ENCODE data around the gene CAMTA2. TPM values are rescaled to one million over a fixed set of nuclear protein-coding genes. Genes with fewer than 3 reads are reported as not detected.
A peak's percentile ranks its signal among the peaks of the same experiment; 100 is the strongest.

The CAMTA2 gene
- total RNA-seq, 1 donor from 2014 or later = 43.1 TPM

- no peak for TF ChIP-seq CTCF (IDR thresholded peaks at IDR 0.05; ENCODE audit: insufficient read depth, low read depth, low read length)
- H3K79me2 ChIP-seq (ENCODE audit: insufficient read depth, low read length) = peaks cover 37% of the 10 kb centered on the region
- H3K9ac ChIP-seq (ENCODE audit: low read length) = no peak overlapping the region
- peak overlapping the region; percentile 64 for H3K4me3 Mint-ChIP-seq (ENCODE audit: unreplicated experiment)
- H3K4me2 ChIP-seq (ENCODE audit: low read length) = no peak overlapping the region
- H3K36me3 Mint-ChIP-seq (ENCODE audit: low read depth, unreplicated experiment) = peaks cover 20% of the 10 kb centered on the region
- H3K27ac ChIP-seq (ENCODE audit: low read depth, low read length) = no peak overlapping the region
- peaks cover 5% of the 10 kb centered on the region for H3K9me3 Mint-ChIP-seq (ENCODE audit: unreplicated experiment)
- DNase-seq (ENCODE audit: low read depth) = no peak
- H3K27ac Mint-ChIP-seq (ENCODE audit: unreplicated experiment) = peak overlapping the region; percentile 55
- H3K4me1 ChIP-seq (ENCODE audit: insufficient read depth, low read length) = peaks cover 33% of the 10 kb centered on the region
- no peaks in the 10 kb centered on the region for H3K9me3 ChIP-seq (ENCODE audit: insufficient read depth, low read depth, low read length)
- H3K4me3 ChIP-seq (ENCODE audit: insufficient read depth, low read depth, low read length) = no peak overlapping the region
- peaks cover 18% of the 10 kb centered on the region for H4K20me1 ChIP-seq (ENCODE audit: insufficient read depth, low read length)
- H3K36me3 ChIP-seq (ENCODE audit: insufficient read depth, low read length) = peaks cover 7% of the 10 kb centered on the region
- no peak for FAIRE-seq
- no peaks in the 10 kb centered on the region for H3K27me3 ChIP-seq (ENCODE audit: insufficient read depth, low read length)
- peaks cover 22% of the 10 kb centered on the region for H3K4me1 Mint-ChIP-seq (ENCODE audit: low read depth, unreplicated experiment)
- no peak overlapping the region for H2AFZ ChIP-seq (ENCODE audit: low read depth, low read length)
- H3K27me3 Mint-ChIP-seq (ENCODE audit: low read depth, unreplicated experiment) = no peaks in the 10 kb centered on the region
Observed at GRCh38 chr17:4965311-4965986, 22.0 kb downstream of the CAMTA2 start.

- no peak for FAIRE-seq
- no peaks in the 10 kb centered on the region for H3K27me3 Mint-ChIP-seq (ENCODE audit: low read depth, unreplicated experiment)
- Histone ChIP-seq H3K4me1 (ENCODE audit: insufficient read depth, low read length) (no peaks in the 10 kb centered on the region), H4K20me1 (ENCODE audit: insufficient read depth, low read length) (peaks cover 5% of the 10 kb centered on the region), H3K4me2 (ENCODE audit: low read length) (no peak overlapping the region), H3K4me3 (ENCODE audit: insufficient read depth, low read depth, low read length) (no peak overlapping the region), H3K9me3 (ENCODE audit: insufficient read depth, low read depth, low read length) (no peaks in the 10 kb centered on the region), H2AFZ (ENCODE audit: low read depth, low read length) (no peak overlapping the region), H3K79me2 (ENCODE audit: insufficient read depth, low read length) (peaks cover 5% of the 10 kb centered on the region), H3K36me3 (ENCODE audit: insufficient read depth, low read length) (peaks cover 8% of the 10 kb centered on the region), H3K27ac (ENCODE audit: low read depth, low read length) (no peak overlapping the region), H3K27me3 (ENCODE audit: insufficient read depth, low read length) (no peaks in the 10 kb centered on the region), H3K9ac (ENCODE audit: low read length) (no peak overlapping the region)
- H3K27ac Mint-ChIP-seq (ENCODE audit: unreplicated experiment) = peak overlapping the region; percentile 8
- no peak overlapping the region for H3K4me3 Mint-ChIP-seq (ENCODE audit: unreplicated experiment)
- peaks cover 27% of the 10 kb centered on the region for H3K36me3 Mint-ChIP-seq (ENCODE audit: low read depth, unreplicated experiment)
- H3K9me3 Mint-ChIP-seq (ENCODE audit: unreplicated experiment) = peaks cover 3% of the 10 kb centered on the region
- TF ChIP-seq EZH2 (IDR thresholded peaks at IDR 0.05; ENCODE audit: insufficient read depth, low read length) (no peak), CTCF (IDR thresholded peaks at IDR 0.05; ENCODE audit: insufficient read depth, low read depth, low read length) (no peak)
- peaks cover 3% of the 10 kb centered on the region for H3K4me1 Mint-ChIP-seq (ENCODE audit: low read depth, unreplicated experiment)
- no peak for DNase-seq (ENCODE audit: low read depth)
Observed at GRCh38 chr17:4960279-4960922, 27.1 kb downstream of the CAMTA2 start.
